Activated T-cell treated with anti-CD3 and anti-CD28 coated beads, Interleukin-2, amount 50 U/mL, for 72 hours (primary cell): ENCODE data around the gene KCTD16. TPM values are rescaled to one million over a fixed set of nuclear protein-coding genes. Genes with fewer than 3 reads are reported as not detected.

Experiments used
- ATAC-seq, 2 donors: fragments of 150-1000 bp; cut with Tn5 transposase; replicated peaks in 1 of 2; 2 replicates each; pipeline ENCODE4 v1.10.0; 2021; ENCODE audit warnings: moderate library complexity in 2 of 2, mild to moderate bottlenecking in 1 of 2
- DNase-seq, 2 donors: peaks; one replicate each; pipeline ENCODE4 v3.0.0; 2021 to 2022; ENCODE audit warnings: mixed read lengths in 1 of 2
- H3K27ac Mint-ChIP-seq: one replicate; pipeline ENCODE4 v1.8.0; 2022; ENCODE audit warnings: mild to moderate bottlenecking, moderate library complexity, mixed read lengths
- H3K27me3 Mint-ChIP-seq: one replicate; pipeline ENCODE4 v1.8.0; 2022; ENCODE audit warnings: low read depth, mixed read lengths
- H3K36me3 Mint-ChIP-seq, 2 donors: one replicate each; pipeline ENCODE4 v1.8.0; 2022; ENCODE audit warnings: mixed read lengths in 2 of 2, mild to moderate bottlenecking in 1 of 2; ENCODE audit not compliant: insufficient read depth in 2 of 2
- H3K4me1 Mint-ChIP-seq: one replicate; pipeline ENCODE4 v1.8.0; 2022; ENCODE audit warnings: low read depth, mixed read lengths
- H3K4me3 Mint-ChIP-seq, 2 donors: one replicate each; pipeline ENCODE4 v1.8.0; 2022; ENCODE audit warnings: mild to moderate bottlenecking in 2 of 2, mixed read lengths in 2 of 2, moderate library complexity in 2 of 2
- H3K9me3 Mint-ChIP-seq, 2 donors: one replicate each; pipeline ENCODE4 v1.8.0; 2022; ENCODE audit warnings: mixed read lengths in 2 of 2
- total RNA-seq, 2 donors: library from RNA; stranded (reverse); gene quantifications; one replicate each; pipeline ENCODE4 v1.2.3, GENCODE V29; 2022

The KCTD16 gene
- total RNA-seq, 2 donors from 2014 or later, result 0.07 to 0.25 TPM

- no peak for ATAC-seq
- no peaks in the 10 kb centered on the region for H3K9me3 Mint-ChIP-seq
- H3K36me3 Mint-ChIP-seq, result no peaks in the 10 kb centered on the region
- no peak overlapping the region for H3K4me3 Mint-ChIP-seq
- no peak overlapping the region for H3K27ac Mint-ChIP-seq
- DNase-seq, result no peak
- no peaks in the 10 kb centered on the region for H3K4me1 Mint-ChIP-seq
- no peaks in the 10 kb centered on the region for H3K27me3 Mint-ChIP-seq
Measured at GRCh38 chr5:144179226-144179625, 8.6 kb downstream of the KCTD16 start.

- Mint-ChIP-seq H3K36me3 (no peaks in the 10 kb centered on the region), H3K27ac (no peak overlapping the region), H3K9me3 (no peaks in the 10 kb centered on the region), H3K4me3 (no peak overlapping the region), H3K27me3 (no peaks in the 10 kb centered on the region), H3K4me1 (no peaks in the 10 kb centered on the region)
- ATAC-seq (no peak), DNase-seq (no peak)
Measured at GRCh38 chr5:144183254-144183889, 12.7 kb downstream of the KCTD16 start.

- H3K4me1 Mint-ChIP-seq, result no peaks in the 10 kb centered on the region
- ATAC-seq, result peak; percentile 34 to 38
- H3K9me3 Mint-ChIP-seq, result no peaks in the 10 kb centered on the region
- DNase-seq, result peak; percentile 71 to 76
- H3K27me3 Mint-ChIP-seq, result no peaks in the 10 kb centered on the region
- H3K27ac Mint-ChIP-seq, result peak overlapping the region; percentile 68
- no peaks in the 10 kb centered on the region for H3K36me3 Mint-ChIP-seq
- peak overlapping the region in 1 of 2 donors; percentile 38 for H3K4me3 Mint-ChIP-seq
Measured at GRCh38 chr5:144187699-144188294, 17.1 kb downstream of the KCTD16 start.

- no peaks in the 10 kb centered on the region for H3K4me1 Mint-ChIP-seq
- ATAC-seq, result peak; percentile 81 to 84
- peak overlapping the region; percentile 76 for H3K27ac Mint-ChIP-seq
- no peaks in the 10 kb centered on the region for H3K36me3 Mint-ChIP-seq
- no peaks in the 10 kb centered on the region for H3K9me3 Mint-ChIP-seq
- no peaks in the 10 kb centered on the region for H3K27me3 Mint-ChIP-seq
- DNase-seq, result peak; percentile 79 to 83
- H3K4me3 Mint-ChIP-seq, result peak overlapping the region in 1 of 2 donors; percentile 75
Measured at GRCh38 chr5:144189800-144190429, 19.2 kb downstream of the KCTD16 start.

GRCh38 chr5:144191531-144191930 is 20.9 kb downstream of the KCTD16 start:
- Mint-ChIP-seq H3K27ac (peak overlapping the region; percentile 75), H3K27me3 (no peaks in the 10 kb centered on the region), H3K9me3 (no peaks in the 10 kb centered on the region), H3K36me3 (no peaks in the 10 kb centered on the region), H3K4me3 (no peak overlapping the region), H3K4me1 (no peaks in the 10 kb centered on the region)
- ATAC-seq (no peak), DNase-seq (no peak)

- peak; percentile 33 to 36 for DNase-seq
- ATAC-seq, result peak; percentile 65 to 70
- H3K4me1 Mint-ChIP-seq, result no peaks in the 10 kb centered on the region
- no peaks in the 10 kb centered on the region for H3K36me3 Mint-ChIP-seq
- H3K27me3 Mint-ChIP-seq, result no peaks in the 10 kb centered on the region
- no peak overlapping the region for H3K4me3 Mint-ChIP-seq
- no peaks in the 10 kb centered on the region for H3K9me3 Mint-ChIP-seq
- H3K27ac Mint-ChIP-seq, result no peak overlapping the region
Measured at GRCh38 chr5:144191998-144192397, 21.3 kb downstream of the KCTD16 start.

GRCh38 chr5:144192661-144193060 is 22.0 kb downstream of the KCTD16 start:
- Mint-ChIP-seq H3K4me3 (no peak overlapping the region), H3K27ac (no peak overlapping the region), H3K36me3 (no peaks in the 10 kb centered on the region), H3K9me3 (no peaks in the 10 kb centered on the region), H3K27me3 (no peaks in the 10 kb centered on the region), H3K4me1 (no peaks in the 10 kb centered on the region)
- no peak for DNase-seq
- no peak for ATAC-seq

- DNase-seq, result no peak
- Mint-ChIP-seq H3K27me3 (peaks cover 6% of the 10 kb centered on the region), H3K4me3 (no peak overlapping the region), H3K36me3 (no peaks in the 10 kb centered on the region), H3K27ac (no peak overlapping the region), H3K4me1 (no peaks in the 10 kb centered on the region), H3K9me3 (no peaks in the 10 kb centered on the region)
- ATAC-seq, result no peak
Measured at GRCh38 chr5:144194144-144194543, 23.5 kb downstream of the KCTD16 start.

GRCh38 chr5:144195448-144195847 is 24.8 kb downstream of the KCTD16 start:
- no peak overlapping the region for H3K4me3 Mint-ChIP-seq
- H3K36me3 Mint-ChIP-seq, result no peaks in the 10 kb centered on the region
- no peak for DNase-seq
- no peaks in the 10 kb centered on the region for H3K9me3 Mint-ChIP-seq
- no peaks in the 10 kb centered on the region for H3K4me1 Mint-ChIP-seq
- H3K27ac Mint-ChIP-seq, result no peak overlapping the region
- ATAC-seq, result no peak
- peaks cover 6% of the 10 kb centered on the region for H3K27me3 Mint-ChIP-seq

GRCh38 chr5:144196612-144197011 is 25.9 kb downstream of the KCTD16 start:
- no peak for DNase-seq
- Mint-ChIP-seq H3K27ac (no peak overlapping the region), H3K4me1 (no peaks in the 10 kb centered on the region), H3K27me3 (peaks cover 14% of the 10 kb centered on the region), H3K9me3 (no peaks in the 10 kb centered on the region), H3K36me3 (no peaks in the 10 kb centered on the region), H3K4me3 (no peak overlapping the region)
- no peak for ATAC-seq

GRCh38 chr5:144198386-144198785 is 27.7 kb downstream of the KCTD16 start:
- ATAC-seq (no peak), DNase-seq (no peak)
- Mint-ChIP-seq H3K9me3 (no peaks in the 10 kb centered on the region), H3K4me3 (no peak overlapping the region), H3K36me3 (no peaks in the 10 kb centered on the region), H3K4me1 (peaks cover 16% of the 10 kb centered on the region), H3K27me3 (peaks cover 16% of the 10 kb centered on the region), H3K27ac (no peak overlapping the region)

- Mint-ChIP-seq H3K27me3 (peaks cover 43% of the 10 kb centered on the region), H3K4me1 (peaks cover 24% of the 10 kb centered on the region), H3K36me3 (no peaks in the 10 kb centered on the region), H3K9me3 (no peaks in the 10 kb centered on the region), H3K4me3 (no peak overlapping the region), H3K27ac (no peak overlapping the region)
- no peak for ATAC-seq
- DNase-seq, result no peak
Measured at GRCh38 chr5:144201588-144201987, 30.9 kb downstream of the KCTD16 start.

- Mint-ChIP-seq H3K4me1 (peaks cover 24% of the 10 kb centered on the region), H3K9me3 (no peaks in the 10 kb centered on the region), H3K36me3 (no peaks in the 10 kb centered on the region), H3K27me3 (peaks cover 48% of the 10 kb centered on the region), H3K27ac (no peak overlapping the region), H3K4me3 (no peak overlapping the region)
- no peak for ATAC-seq
- no peak for DNase-seq
Measured at GRCh38 chr5:144202072-144202471, 31.4 kb downstream of the KCTD16 start.
